Activated CD4-positive, alpha-beta memory T cell treated with anti-CD3 and anti-CD28 coated beads, Interleukin-2, amount 10 ng/mL, durations not matched to agents 7 days and 5 days (primary cell): ENCODE measurements around the gene NTSR1. TPM values are rescaled to one million over a fixed set of nuclear protein-coding genes. Genes with fewer than 3 reads are reported as not detected.

Source experiments
- CTCF ChIA-PET: fragments of 350-600 bp; sonication (Branson Sonifier 250); formaldehyde crosslinking; loops from one replicate; lab custom pipeline; 2021; ENCODE audit warnings: antibody characterized with exemption, inconsistent platforms; lab: Charles Lee
- POLR2A ChIA-PET: fragments of 350-600 bp; sonication (Branson Sonifier 250); formaldehyde crosslinking; loops from one replicate; lab custom pipeline; 2021; ENCODE audit warnings: antibody characterized with exemption; lab: Charles Lee
- DNase-seq: peaks from one replicate; pipeline ENCODE4 v3.0.0-alpha.2; 2020
- H3K27ac Mint-ChIP-seq: one replicate; pipeline ENCODE4 v1.8.0; 2021; ENCODE audit warnings: mild to moderate bottlenecking, mixed read lengths
- H3K27me3 Mint-ChIP-seq: one replicate; pipeline ENCODE4 v1.8.0; 2021; ENCODE audit warnings: mixed read lengths
- H3K36me3 Mint-ChIP-seq: one replicate; pipeline ENCODE4 v1.8.0; 2021; ENCODE audit warnings: low read depth, mixed read lengths
- H3K4me1 Mint-ChIP-seq: one replicate; pipeline ENCODE4 v1.8.0; 2021; ENCODE audit warnings: mixed read lengths
- H3K4me3 Mint-ChIP-seq: one replicate; pipeline ENCODE4 v1.8.0; 2021; ENCODE audit warnings: mild to moderate bottlenecking, mixed read lengths
- H3K9me3 Mint-ChIP-seq: one replicate; pipeline ENCODE4 v1.8.0; 2021; ENCODE audit warnings: mixed read lengths
- total RNA-seq, 2 experiments: library from RNA; stranded (reverse); gene quantifications; one replicate each; pipeline ENCODE4 v1.2.3, GENCODE V29; 2021

The NTSR1 gene
- total RNA-seq, 2 experiments from 2014 or later, result not detected

DNA sequence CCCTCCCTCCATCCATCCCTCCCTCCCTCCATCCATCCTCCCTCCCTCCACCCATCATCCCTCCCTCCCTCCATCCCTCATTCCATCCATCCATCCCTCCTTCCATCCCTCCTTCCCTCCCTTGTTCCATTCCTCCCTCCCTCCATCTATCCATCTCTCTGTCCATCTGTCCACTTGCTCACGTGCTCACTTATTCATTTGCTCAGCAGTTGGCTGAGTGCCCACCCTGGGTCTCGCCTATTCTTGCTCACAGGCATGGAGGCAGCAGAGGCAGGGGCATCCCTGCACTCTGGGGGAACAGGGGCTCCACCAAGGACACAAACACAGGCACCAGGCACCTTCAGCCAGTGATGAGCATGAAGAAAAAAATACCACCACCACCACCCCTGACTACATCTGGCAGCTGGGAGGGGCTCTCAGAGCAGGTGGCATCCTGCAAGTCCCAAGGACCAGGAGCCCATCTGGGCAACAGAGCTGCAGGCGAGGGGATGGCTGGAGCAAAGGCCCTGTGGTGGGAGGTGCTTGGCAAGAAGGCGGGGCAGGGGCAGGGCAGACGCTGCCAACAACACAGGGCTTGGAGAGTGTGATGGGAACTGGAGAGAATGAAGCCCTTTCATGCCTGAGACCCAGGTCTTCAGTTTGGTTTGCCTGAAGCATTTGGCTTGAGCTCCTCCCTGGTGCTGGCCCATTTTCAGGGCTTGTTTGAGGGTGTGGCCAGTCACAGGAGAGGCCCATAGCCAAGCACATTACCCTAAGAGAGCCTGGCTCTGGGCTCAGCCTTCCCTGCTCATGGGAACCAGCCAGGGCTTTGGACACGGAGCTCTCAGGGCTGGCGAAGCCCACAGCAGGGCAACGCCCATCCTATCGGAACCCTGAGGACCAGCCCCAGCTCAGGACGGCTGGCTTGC is 47.4 kb downstream of the NTSR1 start:
- Mint-ChIP-seq H3K36me3 (no peaks in the 10 kb centered on the region), H3K4me1 (no peaks in the 10 kb centered on the region), H3K27me3 (peaks cover 25% of the 10 kb centered on the region), H3K9me3 (no peaks in the 10 kb centered on the region), H3K27ac (no peak overlapping the region), H3K4me3 (no peak overlapping the region)
- DNase-seq, result no peak
- ChIA-PET POLR2A (no interaction called here), CTCF (interaction anchor here (0.6 kb wide), 1 partner anchor 110 kb away, joined by 4 read pairs; no protein-coding TSS in a partner anchor)

DNA sequence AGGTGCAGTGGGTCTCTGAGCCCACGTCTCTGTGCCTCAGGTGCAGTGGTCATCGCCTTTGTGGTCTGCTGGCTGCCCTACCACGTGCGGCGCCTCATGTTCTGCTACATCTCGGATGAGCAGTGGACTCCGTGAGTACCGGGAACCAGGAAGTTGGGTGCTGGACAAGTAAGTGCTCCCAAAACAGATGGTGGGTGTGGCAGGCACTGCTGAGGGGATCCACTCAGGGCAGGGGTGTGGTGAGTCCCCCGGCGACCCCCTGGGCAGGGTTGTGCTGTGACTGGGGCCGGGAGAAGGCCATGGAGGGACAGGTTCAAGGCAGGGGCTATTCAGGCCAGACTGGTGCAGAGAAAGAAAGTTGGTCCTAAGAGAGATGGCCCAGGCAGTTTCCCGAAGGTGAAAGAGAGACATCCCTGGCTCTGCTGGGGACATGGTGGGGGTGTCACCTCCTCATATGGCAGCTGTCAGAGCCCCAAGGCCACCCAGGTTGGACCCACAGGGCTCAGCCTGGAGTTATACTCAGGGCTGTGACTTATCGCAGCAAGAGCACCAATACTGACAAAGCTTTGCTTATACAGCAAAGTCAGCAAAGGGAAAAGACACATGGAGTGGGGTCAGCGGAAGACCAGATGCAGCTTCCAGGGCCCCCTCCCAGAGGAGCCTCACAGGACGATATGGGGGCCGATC is 49.7 kb downstream of the NTSR1 start:
- no peaks in the 10 kb centered on the region for H3K36me3 Mint-ChIP-seq
- POLR2A ChIA-PET, result interaction anchor here (0.6 kb wide), 1 partner anchor 13 kb away, joined by 3 read pairs; no protein-coding TSS in a partner anchor
- no peaks in the 10 kb centered on the region for H3K4me1 Mint-ChIP-seq
- DNase-seq, result no peak
- CTCF ChIA-PET, result no interaction called here
- no peak overlapping the region for H3K4me3 Mint-ChIP-seq
- H3K9me3 Mint-ChIP-seq, result no peaks in the 10 kb centered on the region
- peaks cover 21% of the 10 kb centered on the region for H3K27me3 Mint-ChIP-seq
- no peak overlapping the region for H3K27ac Mint-ChIP-seq

DNA sequence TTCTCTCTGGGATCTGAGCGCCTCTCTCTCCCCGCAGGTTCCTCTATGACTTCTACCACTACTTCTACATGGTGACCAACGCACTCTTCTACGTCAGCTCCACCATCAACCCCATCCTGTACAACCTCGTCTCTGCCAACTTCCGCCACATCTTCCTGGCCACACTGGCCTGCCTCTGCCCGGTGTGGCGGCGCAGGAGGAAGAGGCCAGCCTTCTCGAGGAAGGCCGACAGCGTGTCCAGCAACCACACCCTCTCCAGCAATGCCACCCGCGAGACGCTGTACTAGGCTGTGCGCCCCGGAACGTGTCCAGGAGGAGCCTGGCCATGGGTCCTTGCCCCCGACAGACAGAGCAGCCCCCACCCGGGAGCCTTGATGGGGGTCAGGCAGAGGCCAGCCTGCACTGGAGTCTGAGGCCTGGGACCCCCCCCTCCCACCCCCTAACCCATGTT is 51.4 kb downstream of the NTSR1 start:
- ChIA-PET POLR2A (no interaction called here), CTCF (no interaction called here)
- Mint-ChIP-seq H3K4me3 (no peak overlapping the region), H3K36me3 (no peaks in the 10 kb centered on the region), H3K27ac (no peak overlapping the region), H3K27me3 (peaks cover 21% of the 10 kb centered on the region), H3K9me3 (no peaks in the 10 kb centered on the region), H3K4me1 (no peaks in the 10 kb centered on the region)
- no peak for DNase-seq

DNA sequence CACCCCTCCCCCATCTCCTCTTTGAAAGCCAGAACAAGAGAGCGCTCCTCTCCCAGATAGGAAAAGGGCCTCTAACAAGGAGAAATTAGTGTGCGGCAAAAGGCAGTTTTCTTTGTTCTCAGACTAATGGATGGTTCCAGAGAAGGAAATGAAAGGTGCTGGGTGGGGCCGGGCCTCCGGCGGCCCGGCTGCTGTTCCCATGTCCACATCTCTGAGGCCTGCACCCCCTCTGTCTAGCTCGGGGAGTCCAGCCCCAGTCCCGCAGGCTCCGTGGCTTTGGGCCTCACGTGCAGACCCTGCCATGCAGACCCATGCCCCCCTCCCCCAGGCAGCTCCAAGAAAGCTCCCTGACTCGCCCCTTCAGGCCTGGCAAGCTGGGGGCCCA is 51.8 kb downstream of the NTSR1 start:
- no peak for DNase-seq
- no peak overlapping the region for H3K4me3 Mint-ChIP-seq
- no peaks in the 10 kb centered on the region for H3K4me1 Mint-ChIP-seq
- no peaks in the 10 kb centered on the region for H3K9me3 Mint-ChIP-seq
- POLR2A ChIA-PET, result no interaction called here
- peaks cover 21% of the 10 kb centered on the region for H3K27me3 Mint-ChIP-seq
- no peak overlapping the region for H3K27ac Mint-ChIP-seq
- CTCF ChIA-PET, result no interaction called here
- H3K36me3 Mint-ChIP-seq, result no peaks in the 10 kb centered on the region

DNA sequence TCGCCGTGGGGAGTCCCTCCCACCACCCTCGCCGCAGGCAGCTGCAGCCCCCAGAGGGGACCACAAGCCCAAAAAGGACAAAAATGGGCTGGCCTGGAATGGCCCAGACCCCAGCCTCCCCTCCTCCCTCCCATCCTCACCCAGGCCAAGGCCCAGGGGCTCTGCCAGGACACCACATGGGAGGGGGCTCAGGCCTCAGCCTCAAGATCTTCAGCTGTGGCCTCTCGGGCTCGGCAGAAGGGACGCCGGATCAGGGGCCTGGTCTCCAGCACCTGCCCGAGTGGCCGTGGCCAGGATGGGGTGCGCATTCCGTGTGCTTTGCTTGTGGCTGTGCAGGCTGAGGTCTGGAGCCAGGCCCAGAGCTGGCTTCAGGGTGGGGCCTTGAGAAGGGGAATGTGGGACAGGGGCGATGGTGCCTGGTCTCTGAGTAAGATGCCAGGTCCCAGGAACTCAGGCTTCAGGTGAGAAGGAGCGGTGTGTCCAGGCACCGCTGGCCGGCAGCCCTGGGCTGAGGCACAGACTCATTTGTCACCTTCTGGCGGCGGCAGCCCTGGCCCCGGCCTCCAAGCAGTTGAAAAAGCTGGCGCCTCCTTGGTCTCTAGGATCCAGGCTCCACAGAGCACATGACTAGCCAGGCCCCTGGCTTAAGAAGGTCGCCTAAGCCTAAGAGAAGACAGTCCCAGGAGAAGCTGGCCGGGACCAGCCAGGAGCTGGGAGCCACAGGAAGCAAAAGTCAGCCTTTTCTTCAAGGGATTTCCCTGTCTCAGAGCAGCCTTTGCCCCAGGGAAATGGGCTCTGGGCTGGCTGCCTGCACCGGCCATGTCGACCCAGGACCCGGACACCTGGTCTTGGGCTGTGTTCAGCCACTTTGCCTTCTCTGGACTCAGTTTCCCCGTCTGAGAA is 52.5 kb downstream of the NTSR1 start:
- CTCF ChIA-PET, result no interaction called here
- POLR2A ChIA-PET, result no interaction called here
- no peaks in the 10 kb centered on the region for H3K36me3 Mint-ChIP-seq

DNA sequence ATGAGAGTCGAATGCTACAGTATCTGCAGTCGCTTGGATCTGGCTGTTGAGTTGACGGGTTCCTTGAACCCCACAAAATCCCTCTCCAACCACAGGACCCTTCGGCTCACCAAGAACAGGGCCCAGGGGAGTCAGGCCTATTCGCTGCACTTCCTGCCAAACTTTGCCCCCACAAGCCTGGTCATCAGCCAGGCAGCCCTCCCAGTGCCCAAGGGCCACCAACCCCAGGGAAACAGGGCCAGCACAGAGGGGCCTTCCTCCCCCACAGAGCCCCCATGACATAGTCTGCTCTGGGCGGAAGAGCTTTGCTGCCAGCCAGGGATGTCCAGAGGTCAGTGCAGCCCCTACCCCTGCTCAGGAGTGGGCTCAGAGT is 53.1 kb downstream of the NTSR1 start:
- no peak overlapping the region for H3K27ac Mint-ChIP-seq
- ChIA-PET POLR2A (no interaction called here), CTCF (no interaction called here)
- no peaks in the 10 kb centered on the region for H3K36me3 Mint-ChIP-seq
- peaks cover 17% of the 10 kb centered on the region for H3K27me3 Mint-ChIP-seq
- no peaks in the 10 kb centered on the region for H3K4me1 Mint-ChIP-seq
- no peaks in the 10 kb centered on the region for H3K9me3 Mint-ChIP-seq
- DNase-seq, result no peak
- H3K4me3 Mint-ChIP-seq, result no peak overlapping the region

More for the DNA sequence above, 52.5 kb downstream of the NTSR1 start:
- Mint-ChIP-seq H3K27ac (no peak overlapping the region), H3K4me1 (no peaks in the 10 kb centered on the region), H3K9me3 (no peaks in the 10 kb centered on the region), H3K27me3 (peaks cover 18% of the 10 kb centered on the region), H3K4me3 (no peak overlapping the region)
- DNase-seq, result no peak

DNA sequence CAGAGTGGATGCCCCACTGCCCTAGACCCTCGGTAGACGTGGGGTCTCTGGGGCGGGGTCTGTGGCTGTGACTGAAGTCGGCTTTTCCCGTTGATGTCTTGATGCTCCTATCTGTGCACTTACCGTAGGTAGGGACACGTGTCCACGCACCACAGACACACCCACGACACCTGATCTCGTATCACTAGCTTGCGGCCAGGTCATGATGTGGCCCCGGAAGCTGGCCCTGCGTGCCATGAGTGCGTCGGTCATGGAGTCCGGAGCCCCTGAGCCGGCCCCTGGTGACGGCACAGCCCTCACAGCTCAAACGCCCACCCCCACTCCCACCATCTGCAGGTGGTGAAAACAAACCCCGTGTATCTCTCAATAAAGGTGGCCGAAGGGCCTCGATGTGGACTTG is 53.7 kb downstream of the NTSR1 start:
- H3K36me3 Mint-ChIP-seq, result no peaks in the 10 kb centered on the region
- DNase-seq, result no peak
- H3K4me1 Mint-ChIP-seq, result no peaks in the 10 kb centered on the region
- H3K4me3 Mint-ChIP-seq, result no peak overlapping the region
- H3K27ac Mint-ChIP-seq, result no peak overlapping the region
- no peaks in the 10 kb centered on the region for H3K9me3 Mint-ChIP-seq
- POLR2A ChIA-PET, result no interaction called here
- peaks cover 12% of the 10 kb centered on the region for H3K27me3 Mint-ChIP-seq
- CTCF ChIA-PET, result no interaction called here

DNA sequence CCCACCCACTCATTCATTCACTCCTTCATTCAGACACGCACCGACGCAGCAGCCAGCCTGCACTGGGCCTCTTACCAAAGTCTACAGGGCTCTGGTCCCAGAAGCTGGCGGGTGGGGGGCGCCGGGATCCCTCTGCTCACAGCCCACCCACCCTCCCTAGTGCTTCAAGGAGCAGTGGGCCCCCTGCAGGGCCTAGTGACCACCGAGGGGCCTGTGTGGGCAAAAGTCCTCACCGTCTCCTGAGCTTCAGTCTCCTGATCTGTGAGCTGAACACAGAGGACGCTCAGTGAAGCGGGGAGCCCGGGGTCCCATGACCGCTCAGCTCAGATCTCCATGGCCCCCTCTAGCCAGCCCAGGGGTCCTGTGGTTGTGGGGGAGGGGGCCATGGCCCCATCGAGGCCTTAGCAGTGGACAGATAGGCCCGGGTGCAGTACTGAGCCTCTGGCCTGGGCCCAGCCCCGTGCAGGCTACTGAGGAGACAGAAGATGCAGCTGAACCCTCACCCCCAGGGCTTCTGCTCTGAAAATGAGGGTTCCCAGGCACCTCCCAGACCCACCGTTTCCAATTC is 54.2 kb downstream of the NTSR1 start:
- Mint-ChIP-seq H3K27me3 (peaks cover 9% of the 10 kb centered on the region), H3K27ac (no peak overlapping the region), H3K4me3 (no peak overlapping the region), H3K9me3 (no peaks in the 10 kb centered on the region), H3K36me3 (no peaks in the 10 kb centered on the region), H3K4me1 (no peaks in the 10 kb centered on the region)
- DNase-seq, result no peak
- ChIA-PET CTCF (interaction anchor here (1.1 kb wide), 1 partner anchor 45 kb away, joined by 3 read pairs; no protein-coding TSS in a partner anchor), POLR2A (no interaction called here)

DNA sequence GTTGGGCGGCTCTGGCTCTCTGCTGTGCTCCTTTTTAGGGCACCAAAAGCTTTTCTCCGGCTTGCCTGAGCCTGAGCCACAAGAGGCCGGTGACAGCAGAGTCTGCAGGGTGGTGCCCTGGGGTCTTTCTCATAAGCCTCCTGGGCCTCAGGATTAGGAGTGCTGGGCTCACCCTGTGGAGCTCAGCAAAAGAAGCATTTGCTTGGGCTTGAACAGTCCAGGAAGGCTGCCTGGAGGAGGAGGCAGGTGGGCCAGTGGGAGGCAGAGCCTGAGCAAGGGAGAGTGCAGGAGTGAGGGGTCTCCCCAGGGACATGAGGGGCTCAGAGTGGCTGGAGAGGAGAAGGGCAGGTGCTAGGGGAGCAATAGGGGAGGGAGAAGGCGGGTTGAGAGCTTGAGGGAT is 54.8 kb downstream of the NTSR1 start:
- Mint-ChIP-seq H3K9me3 (no peaks in the 10 kb centered on the region), H3K4me3 (no peak overlapping the region), H3K4me1 (no peaks in the 10 kb centered on the region), H3K27ac (no peak overlapping the region), H3K36me3 (no peaks in the 10 kb centered on the region), H3K27me3 (peaks cover 6% of the 10 kb centered on the region)
- ChIA-PET CTCF (interaction anchor here (1.1 kb wide), 1 partner anchor 45 kb away, joined by 3 read pairs; no protein-coding TSS in a partner anchor), POLR2A (no interaction called here)
- no peak for DNase-seq

DNA sequence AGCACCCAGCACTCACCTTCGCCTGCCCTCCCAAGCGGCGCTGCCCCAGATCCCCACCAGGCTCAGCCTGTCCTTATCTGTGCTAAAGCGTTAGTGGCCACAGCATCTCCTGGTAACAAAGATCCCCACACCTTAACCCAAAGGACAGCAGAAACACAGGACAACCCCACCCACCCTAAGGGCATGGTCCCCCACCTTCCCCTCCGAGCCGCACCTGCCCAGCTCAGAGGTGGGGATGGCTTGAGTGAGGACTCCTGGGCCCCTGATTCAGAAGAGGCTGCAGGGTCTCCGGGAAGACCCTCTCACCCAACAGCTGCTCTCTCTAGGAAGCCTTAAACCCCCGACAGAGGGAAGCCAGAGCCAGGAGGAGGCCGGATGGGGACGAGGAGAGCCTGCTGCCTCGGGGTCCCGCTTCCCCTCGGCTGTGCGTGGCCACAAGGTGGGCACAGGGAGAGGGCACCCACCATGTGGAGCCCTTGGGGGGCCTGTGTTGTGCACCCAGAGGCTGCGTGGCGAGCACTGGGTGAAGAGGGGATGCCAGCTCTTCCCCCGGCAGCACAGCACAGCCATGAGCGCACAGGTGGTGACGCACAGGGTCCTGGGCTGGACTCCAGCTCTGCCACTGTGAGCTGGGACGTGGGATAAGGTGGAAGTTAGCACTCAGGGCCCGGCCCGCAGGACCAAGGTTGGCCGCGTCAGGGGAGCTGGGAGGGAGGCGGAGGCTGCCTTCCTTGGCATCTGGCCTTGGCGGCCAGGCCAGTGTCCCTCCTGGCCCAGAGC is 55.7 kb downstream of the NTSR1 start:
- ChIA-PET POLR2A (interaction anchor here (1.9 kb wide), 1 partner anchor 24 kb away, joined by 8 read pairs; no protein-coding TSS in a partner anchor), CTCF (no interaction called here)
- H3K4me3 Mint-ChIP-seq, result no peak overlapping the region
- H3K36me3 Mint-ChIP-seq, result no peaks in the 10 kb centered on the region
- no peaks in the 10 kb centered on the region for H3K4me1 Mint-ChIP-seq
- no peak for DNase-seq
- no peaks in the 10 kb centered on the region for H3K9me3 Mint-ChIP-seq
- H3K27me3 Mint-ChIP-seq, result peaks cover 5% of the 10 kb centered on the region
- no peak overlapping the region for H3K27ac Mint-ChIP-seq

DNA sequence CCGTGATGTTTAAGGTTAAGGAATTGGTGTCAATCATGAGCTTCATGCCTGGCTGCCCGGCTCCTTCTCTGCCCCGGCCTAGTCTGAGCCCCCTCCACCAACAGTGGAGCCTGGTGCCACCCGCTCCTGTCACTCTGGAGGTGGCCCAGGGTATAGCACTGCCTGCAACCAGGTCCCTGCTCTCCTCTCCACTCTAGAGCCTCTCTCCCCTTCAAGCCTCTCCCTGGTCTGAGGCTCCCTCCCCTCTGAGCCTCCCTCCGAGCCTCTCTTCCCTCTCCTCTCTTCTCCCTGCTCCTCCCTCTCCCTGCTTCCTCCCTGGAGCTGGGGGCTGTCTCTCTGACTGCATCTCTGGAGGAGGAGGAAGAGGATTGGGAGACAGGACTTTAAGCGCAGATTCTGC is 56.4 kb downstream of the NTSR1 start:
- H3K36me3 Mint-ChIP-seq, result no peaks in the 10 kb centered on the region
- no peak for DNase-seq
- H3K27ac Mint-ChIP-seq, result no peak overlapping the region
- H3K4me1 Mint-ChIP-seq, result no peaks in the 10 kb centered on the region
- no peaks in the 10 kb centered on the region for H3K9me3 Mint-ChIP-seq
- H3K27me3 Mint-ChIP-seq, result peaks cover 5% of the 10 kb centered on the region
- ChIA-PET CTCF (no interaction called here), POLR2A (interaction anchor here (1.9 kb wide), 1 partner anchor 25 kb away, joined by 8 read pairs; no protein-coding TSS in a partner anchor)
- no peak overlapping the region for H3K4me3 Mint-ChIP-seq
